RWPE2 (cell line): Measurements from ENCODE around the gene AQR.

Experiments
- ATAC-seq: fragments of 200-7000 bp; cut with Tn5 transposase; 3 replicates; pipeline ENCODE4 v1.9.1; 2021; ENCODE audit warnings: low read depth
- DNase-seq: peaks from one replicate; pipeline ENCODE4 v3.0.0-alpha.2; 2020; ENCODE audit warnings: low spot score
- H3K27ac ChIP-seq: fragments of 450-650 bp; 2 replicates; pipeline ENCODE4 v1.5.1; 2017; ENCODE audit warnings: mild to moderate bottlenecking; ENCODE audit not compliant: poor library complexity, severe bottlenecking
- H3K27me3 ChIP-seq: fragments of 250-450 bp; sonication (Bioruptor Pico); 2 replicates; pipeline ENCODE4 v1.5.1; 2021; ENCODE audit warnings: mild to moderate bottlenecking, moderate library complexity; ENCODE audit not compliant: insufficient read depth, poor library complexity, severe bottlenecking
- H3K36me3 ChIP-seq: fragments of 250-450 bp; sonication (Bioruptor Pico); 2 replicates; pipeline ENCODE4 v1.5.1; 2020; ENCODE audit warnings: low read depth, mild to moderate bottlenecking, moderate library complexity
- H3K4me1 ChIP-seq: fragments of 250-450 bp; sonication (Bioruptor Pico); 2 replicates; pipeline ENCODE4 v1.5.1; 2021; ENCODE audit warnings: mild to moderate bottlenecking, moderate library complexity; ENCODE audit not compliant: insufficient read depth, poor library complexity, severe bottlenecking
- H3K4me3 ChIP-seq: fragments of 250-450 bp; sonication (Bioruptor Pico); 2 replicates; pipeline ENCODE4 v1.5.1; 2021; ENCODE audit warnings: mild to moderate bottlenecking, moderate library complexity; ENCODE audit not compliant: severe bottlenecking
- H3K9me3 ChIP-seq: fragments of 250-450 bp; sonication (Bioruptor Pico); 2 replicates; pipeline ENCODE4 v1.5.1; 2021; ENCODE audit warnings: mild to moderate bottlenecking, moderate library complexity; ENCODE audit not compliant: severe bottlenecking
- CTCF ChIP-seq: fragments of 450-650 bp; IDR thresholded peaks from one replicate; pipeline ENCODE4 v1.5.1; 2017; ENCODE audit warnings: mild to moderate bottlenecking, moderate library complexity; ENCODE audit not compliant: poor library complexity, severe bottlenecking

The AQR gene

GRCh38 chr15:34883042-34883441 lies 86.5 kb downstream of the AQR start:
- Histone ChIP-seq H3K27ac (no peak overlapping the region), H3K4me1 (no peaks in the 10 kb centered on the region), H3K27me3 (no peaks in the 10 kb centered on the region), H3K9me3 (no peaks in the 10 kb centered on the region), H3K4me3 (no peak overlapping the region), H3K36me3 (peaks cover 83% of the 10 kb centered on the region)
- no peak for TF ChIP-seq CTCF
- ATAC-seq (no peak), DNase-seq (no peak)

DNA sequence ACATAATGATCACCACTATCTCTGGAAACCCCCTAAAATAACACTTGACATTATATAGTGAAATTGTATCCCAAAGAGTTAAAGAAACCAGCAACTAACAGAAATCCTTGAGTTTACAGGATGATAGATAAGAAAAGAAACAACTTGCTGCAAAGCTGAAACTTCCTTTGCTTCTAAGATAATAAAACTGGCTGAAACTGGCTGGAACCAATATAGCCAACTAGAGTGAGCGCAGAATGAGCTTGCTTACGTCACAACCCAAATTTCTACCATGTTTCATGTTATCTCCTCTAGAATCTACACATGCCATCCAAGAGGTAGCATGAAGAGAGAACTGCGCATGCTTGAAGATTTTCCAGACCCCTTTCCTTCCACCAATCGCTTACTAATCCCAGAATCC lies 90.4 kb downstream of the AQR start:
- Histone ChIP-seq H3K36me3 (peaks cover 79% of the 10 kb centered on the region), H3K4me3 (no peak overlapping the region), H3K27me3 (no peaks in the 10 kb centered on the region), H3K4me1 (no peaks in the 10 kb centered on the region), H3K27ac (no peak overlapping the region), H3K9me3 (no peaks in the 10 kb centered on the region)
- TF ChIP-seq CTCF: no peak
- ATAC-seq (no peak), DNase-seq (no peak)

DNA sequence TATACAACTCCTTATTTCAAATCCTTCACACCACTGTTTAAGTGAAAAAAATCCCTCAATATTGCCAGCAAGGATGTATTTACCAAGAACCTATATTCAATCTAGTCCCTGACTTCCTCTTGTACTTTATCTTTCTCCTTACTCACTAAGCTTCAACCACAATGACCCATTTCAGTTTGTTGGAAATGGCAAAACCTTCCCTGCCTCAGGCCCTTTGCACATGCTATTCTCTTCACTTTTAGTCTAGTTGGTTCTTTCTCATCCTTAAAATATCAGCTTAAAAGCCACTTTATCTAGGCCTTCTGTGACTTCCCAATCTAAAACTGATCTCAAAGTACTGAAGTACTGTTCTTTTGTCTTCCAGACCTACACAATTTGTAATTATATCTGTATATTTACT lies 92.9 kb downstream of the AQR start:
- ATAC-seq (no peak), DNase-seq (no peak)
- Histone ChIP-seq H3K27me3 (no peaks in the 10 kb centered on the region), H3K36me3 (peaks cover 77% of the 10 kb centered on the region), H3K27ac (no peak overlapping the region), H3K9me3 (no peaks in the 10 kb centered on the region), H3K4me3 (no peak overlapping the region), H3K4me1 (no peaks in the 10 kb centered on the region)
- TF ChIP-seq CTCF: no peak

DNA sequence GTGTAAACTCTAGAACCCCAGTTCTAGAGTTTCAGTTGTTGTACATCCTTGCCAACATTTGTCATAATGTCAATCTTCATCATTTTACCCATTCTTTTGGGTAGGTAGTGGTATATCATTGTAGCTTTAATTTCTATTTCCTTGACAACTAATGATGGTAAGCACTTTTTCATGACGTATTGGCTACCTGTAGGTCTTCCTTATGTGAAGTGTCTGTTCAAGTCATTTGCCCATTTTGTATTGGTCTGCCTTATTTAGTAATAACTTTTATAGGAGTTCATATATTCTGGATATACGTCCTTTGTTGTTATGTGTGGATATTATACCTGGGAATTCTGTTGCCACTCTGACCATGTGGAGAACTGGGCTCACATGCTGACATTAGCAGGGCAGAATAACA lies 100.4 kb downstream of the AQR start:
- H3K4me3 ChIP-seq: no peak overlapping the region
- peaks cover 95% of the 10 kb centered on the region for H3K36me3 ChIP-seq
- H3K27ac ChIP-seq: no peak overlapping the region
- no peaks in the 10 kb centered on the region for H3K27me3 ChIP-seq
- no peak for TF ChIP-seq CTCF
- no peaks in the 10 kb centered on the region for H3K4me1 ChIP-seq
- H3K9me3 ChIP-seq: no peaks in the 10 kb centered on the region
- ATAC-seq: no peak
- no peak for DNase-seq

DNA sequence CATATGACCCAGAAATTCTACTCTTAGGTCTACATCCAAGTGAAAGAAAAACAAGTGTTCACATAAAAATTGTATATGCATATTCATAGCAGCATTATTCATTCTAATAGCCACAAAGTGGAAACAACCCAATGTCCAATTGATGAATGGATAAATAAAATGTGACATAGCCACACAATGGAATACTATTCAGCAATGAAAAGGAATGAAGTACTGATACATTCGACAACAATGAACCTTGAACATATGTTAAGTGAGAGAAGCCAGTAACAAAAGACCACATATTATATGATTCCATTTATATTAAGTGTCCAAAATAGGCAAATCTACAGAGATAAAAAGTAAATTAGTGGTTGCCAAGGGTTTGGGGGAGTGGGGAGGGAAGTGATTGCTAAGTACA lies 104.0 kb downstream of the AQR start:
- Histone ChIP-seq H3K4me3 (no peak overlapping the region), H3K27ac (no peak overlapping the region), H3K9me3 (no peaks in the 10 kb centered on the region), H3K36me3 (peaks cover 98% of the 10 kb centered on the region), H3K27me3 (no peaks in the 10 kb centered on the region), H3K4me1 (no peaks in the 10 kb centered on the region)
- no peak for DNase-seq
- TF ChIP-seq CTCF: no peak
- ATAC-seq: no peak
